Mononuclear cell (primary cell): Measurements from ENCODE around the gene SEMA5A. TPM values are rescaled to one million over a fixed set of nuclear protein-coding genes. Genes with fewer than 3 reads are reported as not detected.

ENCODE experiments used
- H3K27me3 ChIP-seq: 2 replicates; pipeline ENCODE4 v1.6.0; 2011; ENCODE audit warnings: low read length, control low read depth; ENCODE audit not compliant: insufficient read depth
- H3K4me1 ChIP-seq: 2 replicates; pipeline ENCODE4 v1.5.1; 2011; ENCODE audit warnings: mild to moderate bottlenecking, low read length, control low read depth; ENCODE audit not compliant: insufficient read depth
- H3K4me3 ChIP-seq: 2 replicates; pipeline ENCODE4 v1.5.1; 2011; ENCODE audit warnings: mild to moderate bottlenecking, low read length, moderate library complexity
- H3K9me3 ChIP-seq: 2 replicates; pipeline ENCODE4 v1.5.1; 2011; ENCODE audit warnings: low read depth, mild to moderate bottlenecking, control low read depth, low read length
- total RNA-seq: library from RNA; depleted of rRNA; stranded (reverse); fragments of >200 nt; gene quantifications from one replicate; pipeline ENCODE4 v1.2.3, GENCODE V29; 2012

The SEMA5A gene
- total RNA-seq, 1 donor, result 0.84 TPM

DNA sequence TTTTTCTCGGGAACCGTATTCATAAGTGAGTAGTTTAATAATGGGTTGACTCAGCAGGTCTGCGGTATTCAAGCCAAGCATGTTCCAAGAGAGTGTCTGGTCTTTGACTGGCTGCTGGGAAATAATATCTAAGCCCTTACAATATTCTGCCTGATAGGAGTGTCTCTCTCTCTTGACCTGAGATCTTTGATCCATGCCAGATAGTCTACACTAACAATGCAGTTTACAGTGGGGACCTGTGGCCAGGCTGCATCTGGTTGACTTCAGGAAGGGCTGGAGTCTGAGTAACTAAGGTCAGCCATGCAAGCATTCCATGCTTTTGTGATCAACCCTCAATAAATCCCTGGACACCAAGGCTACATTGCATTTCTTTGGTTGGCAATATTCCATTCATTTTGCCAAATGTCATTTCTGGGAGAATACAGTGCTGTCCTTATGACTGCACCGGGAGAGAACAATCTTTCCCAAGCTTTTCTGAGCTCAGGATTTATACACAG, 195.5 kb downstream of the SEMA5A start:
- Histone ChIP-seq H3K4me3 (no peak overlapping the region), H3K4me1 (no peaks in the 10 kb centered on the region), H3K9me3 (no peaks in the 10 kb centered on the region), H3K27me3 (no peaks in the 10 kb centered on the region)

DNA sequence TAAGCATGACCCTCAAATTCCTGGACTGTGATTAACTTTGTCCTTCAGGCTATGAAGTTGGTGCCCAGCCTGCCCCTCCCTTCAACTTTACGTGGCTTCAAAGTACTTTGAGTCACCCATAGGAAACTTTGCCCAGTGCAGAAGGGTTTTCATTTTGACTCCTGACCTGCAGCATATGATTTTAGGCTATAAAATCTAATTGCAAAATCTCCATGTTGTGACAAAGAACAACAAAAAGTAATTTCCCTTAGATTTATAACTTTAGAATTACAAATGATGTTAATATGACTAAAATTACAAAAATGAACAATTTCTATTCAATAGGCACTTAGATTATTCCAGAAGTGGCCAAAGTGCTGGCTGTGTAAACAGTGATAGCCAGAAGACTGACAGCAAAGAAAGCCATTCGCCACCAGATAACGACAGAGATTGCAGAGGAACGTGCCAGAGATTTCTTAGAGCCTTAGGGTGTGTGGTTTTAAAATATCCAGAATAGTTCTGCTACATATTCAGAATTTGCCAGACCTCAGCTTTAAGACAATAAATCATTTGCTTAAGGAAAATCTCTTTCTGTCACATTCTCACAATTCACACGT, 197.4 kb downstream of the SEMA5A start:
- Histone ChIP-seq H3K27me3 (no peaks in the 10 kb centered on the region), H3K4me3 (no peak overlapping the region), H3K4me1 (no peaks in the 10 kb centered on the region), H3K9me3 (no peaks in the 10 kb centered on the region)

GRCh38 chr5:9347541-9348295, 198.2 kb downstream of the SEMA5A start:
- Histone ChIP-seq H3K4me1 (no peaks in the 10 kb centered on the region), H3K4me3 (no peak overlapping the region), H3K27me3 (no peaks in the 10 kb centered on the region), H3K9me3 (no peaks in the 10 kb centered on the region)

DNA sequence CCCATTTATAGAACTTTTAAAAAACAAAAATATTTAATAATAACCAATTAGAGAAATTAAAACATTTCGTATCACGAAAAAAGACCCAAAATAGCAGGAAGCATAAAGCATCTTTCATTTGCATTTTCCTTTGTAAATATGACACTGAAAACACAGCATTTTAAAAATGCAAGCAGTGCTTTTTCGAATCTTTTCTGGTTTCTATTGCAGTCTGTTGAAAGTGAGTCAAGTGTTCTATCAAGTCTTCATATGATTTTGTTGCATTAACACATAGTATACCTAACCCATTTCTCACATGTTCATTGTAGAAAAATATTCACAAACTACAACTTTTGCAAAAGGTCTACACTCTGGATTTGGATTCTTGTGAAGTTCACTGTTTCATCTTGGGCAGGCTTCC, 198.8 kb downstream of the SEMA5A start:
- no peak overlapping the region for H3K4me3 ChIP-seq
- H3K9me3 ChIP-seq, result no peaks in the 10 kb centered on the region
- no peaks in the 10 kb centered on the region for H3K27me3 ChIP-seq
- no peaks in the 10 kb centered on the region for H3K4me1 ChIP-seq

GRCh38 chr5:9344751-9345240, 201.1 kb downstream of the SEMA5A start:
- H3K4me1 ChIP-seq, result no peaks in the 10 kb centered on the region
- no peaks in the 10 kb centered on the region for H3K27me3 ChIP-seq
- H3K4me3 ChIP-seq, result no peak overlapping the region
- no peaks in the 10 kb centered on the region for H3K9me3 ChIP-seq

DNA sequence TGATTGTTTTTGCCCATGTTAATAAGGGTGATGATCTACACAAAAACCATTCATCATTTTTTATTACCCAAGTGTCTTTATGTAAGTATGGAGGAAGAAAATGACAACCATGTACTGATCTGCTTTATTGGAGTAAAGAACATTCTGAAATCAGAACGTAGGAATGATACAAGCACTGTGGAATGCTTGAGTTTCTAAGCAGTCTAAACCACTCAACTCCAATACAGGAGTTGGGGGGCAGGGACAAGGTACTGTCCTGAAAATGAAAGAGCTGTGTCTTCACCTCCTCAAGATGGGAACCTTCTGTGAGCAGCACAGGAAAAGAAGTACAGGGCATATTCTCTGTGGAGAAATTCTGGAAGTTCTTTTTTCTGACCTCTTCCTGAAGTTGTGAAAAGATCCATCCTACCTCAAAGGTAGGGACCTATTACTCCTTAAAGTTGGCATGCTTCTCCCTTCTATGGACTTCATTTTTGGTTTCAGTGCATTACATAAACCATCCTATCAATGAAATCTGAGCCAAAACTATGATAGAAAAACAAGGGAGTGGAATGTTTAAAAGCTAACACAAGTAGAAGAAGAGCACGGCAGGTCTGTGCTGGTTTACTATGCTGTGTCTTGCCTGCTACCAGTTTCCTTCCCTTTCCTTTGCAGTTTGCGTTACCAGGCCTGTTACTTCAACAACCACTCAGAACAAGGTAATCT, 202.6 kb downstream of the SEMA5A start:
- no peaks in the 10 kb centered on the region for H3K4me1 ChIP-seq
- no peaks in the 10 kb centered on the region for H3K9me3 ChIP-seq
- H3K27me3 ChIP-seq, result no peaks in the 10 kb centered on the region
- H3K4me3 ChIP-seq, result no peak overlapping the region

DNA sequence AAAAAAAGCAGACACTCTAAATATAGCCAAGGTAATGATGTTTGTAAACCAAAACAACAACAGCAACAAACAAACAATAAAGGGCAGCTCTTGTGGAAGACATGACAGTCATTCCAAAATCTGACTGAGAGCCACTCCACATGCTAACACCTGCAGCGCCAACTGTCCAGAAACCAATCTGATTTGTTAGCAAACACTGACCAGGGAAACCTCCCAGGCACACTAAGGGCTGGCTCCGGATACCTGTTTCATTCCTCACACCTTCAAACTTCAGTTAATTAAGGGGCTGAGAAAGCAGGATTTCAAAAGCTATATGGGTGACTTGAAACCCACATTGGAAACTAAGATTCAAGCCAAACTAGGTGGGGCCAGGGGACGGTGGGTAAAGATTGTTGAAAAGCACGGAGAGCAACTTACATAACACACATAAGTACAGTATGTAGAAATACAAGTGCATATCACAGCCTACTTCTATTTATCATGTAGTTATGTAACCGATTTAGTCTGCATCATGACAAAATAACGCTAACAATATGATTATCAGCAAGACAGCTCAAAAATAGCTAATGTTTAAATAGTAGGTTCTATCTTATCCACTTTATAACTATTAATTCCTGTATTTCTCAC, 203.6 kb downstream of the SEMA5A start:
- Histone ChIP-seq H3K9me3 (no peaks in the 10 kb centered on the region), H3K27me3 (no peaks in the 10 kb centered on the region), H3K4me1 (no peaks in the 10 kb centered on the region), H3K4me3 (no peak overlapping the region)

GRCh38 chr5:9340085-9340484, 205.8 kb downstream of the SEMA5A start:
- Histone ChIP-seq H3K9me3 (no peaks in the 10 kb centered on the region), H3K4me1 (no peaks in the 10 kb centered on the region), H3K27me3 (no peaks in the 10 kb centered on the region), H3K4me3 (no peak overlapping the region)

- H3K27me3 ChIP-seq, result no peaks in the 10 kb centered on the region
- no peak overlapping the region for H3K4me3 ChIP-seq
- no peaks in the 10 kb centered on the region for H3K9me3 ChIP-seq
- H3K4me1 ChIP-seq, result no peaks in the 10 kb centered on the region
These were observed 206.6 kb downstream of the SEMA5A start for GRCh38 chr5:9339206-9339818.

DNA sequence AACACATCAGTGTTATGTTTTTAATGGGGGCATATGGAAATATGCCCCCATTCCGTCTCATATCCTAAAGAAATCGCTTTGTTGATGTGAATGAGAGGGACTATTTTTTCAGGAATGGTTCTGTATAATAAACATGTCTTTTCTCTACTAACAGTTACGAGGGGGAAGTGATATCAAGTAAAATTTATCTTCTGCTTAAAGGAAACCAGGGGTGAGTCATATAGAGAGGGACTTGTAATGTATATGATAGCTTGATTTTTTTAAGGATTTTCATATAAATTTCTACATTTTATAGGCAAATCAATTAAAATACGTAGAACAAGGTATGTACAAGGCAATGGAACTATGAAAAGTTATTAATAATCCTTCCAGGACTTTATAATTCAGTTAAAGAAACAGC, 207.1 kb downstream of the SEMA5A start:
- Histone ChIP-seq H3K9me3 (no peaks in the 10 kb centered on the region), H3K4me3 (no peak overlapping the region), H3K4me1 (no peaks in the 10 kb centered on the region), H3K27me3 (no peaks in the 10 kb centered on the region)

GRCh38 chr5:9337928-9338595, 207.8 kb downstream of the SEMA5A start:
- Histone ChIP-seq H3K9me3 (no peaks in the 10 kb centered on the region), H3K4me3 (no peak overlapping the region), H3K4me1 (no peaks in the 10 kb centered on the region), H3K27me3 (no peaks in the 10 kb centered on the region)

DNA sequence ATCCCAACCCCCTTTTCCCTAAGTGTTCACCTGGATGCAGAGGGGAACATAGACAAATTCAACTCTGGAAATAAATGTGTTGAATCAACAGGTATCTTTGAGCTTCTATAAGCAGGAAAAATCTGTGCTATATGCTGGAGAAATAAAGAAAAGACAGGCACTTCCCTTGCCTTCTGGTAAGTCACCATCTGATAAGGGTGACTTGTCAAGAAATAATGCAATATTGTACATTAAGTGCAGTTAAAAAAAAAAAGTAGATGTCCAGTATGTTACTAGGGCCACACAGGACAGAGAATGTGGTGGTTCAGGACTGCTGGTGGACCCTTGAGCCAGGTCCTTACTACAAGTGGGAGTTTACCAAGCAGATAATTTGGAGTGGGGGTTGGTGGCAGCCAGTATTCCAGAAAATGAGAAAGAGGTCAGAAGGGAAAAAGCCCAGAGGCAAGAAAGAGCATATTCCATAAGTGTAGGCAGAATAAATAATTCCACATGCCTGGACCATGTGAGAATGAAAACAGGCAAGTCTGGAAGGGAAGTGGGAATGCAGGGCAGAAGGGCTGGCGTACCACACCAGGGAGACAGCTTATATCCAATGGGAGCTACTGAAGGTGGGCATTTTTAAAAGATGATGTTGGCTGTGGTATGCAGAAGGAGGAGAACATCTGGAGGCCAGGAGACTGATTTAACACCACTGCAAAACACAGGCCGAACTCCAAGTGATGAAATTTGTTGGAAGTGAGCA, 209.9 kb downstream of the SEMA5A start:
- Histone ChIP-seq H3K4me1 (no peaks in the 10 kb centered on the region), H3K4me3 (no peak overlapping the region), H3K27me3 (no peaks in the 10 kb centered on the region), H3K9me3 (no peaks in the 10 kb centered on the region)

GRCh38 chr5:9335269-9335668, 210.6 kb downstream of the SEMA5A start:
- Histone ChIP-seq H3K4me1 (no peaks in the 10 kb centered on the region), H3K4me3 (no peak overlapping the region), H3K27me3 (no peaks in the 10 kb centered on the region), H3K9me3 (no peaks in the 10 kb centered on the region)

DNA sequence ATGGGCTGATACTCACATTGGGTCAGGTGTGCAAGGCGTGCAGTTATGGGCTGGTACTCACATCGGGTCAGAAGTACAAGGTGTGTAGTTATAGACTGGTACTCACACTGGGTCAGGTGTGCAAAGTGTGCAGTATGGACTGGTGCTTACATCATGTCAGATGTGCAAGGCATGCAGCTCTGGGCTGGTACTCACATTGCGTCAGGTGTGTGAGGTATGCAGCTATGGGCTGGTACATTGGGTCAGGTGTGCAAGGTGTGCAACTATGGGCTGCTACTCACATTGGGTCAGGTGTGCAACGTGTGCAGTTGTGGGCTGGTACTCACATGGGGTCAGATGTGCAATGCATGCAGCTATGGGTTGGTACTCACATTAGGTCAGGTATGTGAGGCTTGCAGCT, 213.8 kb downstream of the SEMA5A start:
- Histone ChIP-seq H3K27me3 (no peaks in the 10 kb centered on the region), H3K4me3 (no peak overlapping the region), H3K9me3 (no peaks in the 10 kb centered on the region), H3K4me1 (no peaks in the 10 kb centered on the region)
